ENCODE results near the gene SART3. TPM values are rescaled to one million over a fixed set of nuclear protein-coding genes. Genes with fewer than 3 reads are reported as not detected.
"Not testable (repeated sequence)": the region's sequence is repeated elsewhere in the genome, so short reads cannot be mapped to it uniquely, and the experiment has no call there.

SART3 gene
- polyA plus RNA-seq, 3 donors: 60.8 to 72.7 (median 61.6) TPM

- no peak for DNase-seq (ENCODE audit: extremely low read depth in 1 of 11, low read depth in 9 of 11, low spot score in 4 of 11)
Observed at GRCh38 chr12:108586306-108586705, 25.3 kb upstream of the SART3 start.

DNA sequence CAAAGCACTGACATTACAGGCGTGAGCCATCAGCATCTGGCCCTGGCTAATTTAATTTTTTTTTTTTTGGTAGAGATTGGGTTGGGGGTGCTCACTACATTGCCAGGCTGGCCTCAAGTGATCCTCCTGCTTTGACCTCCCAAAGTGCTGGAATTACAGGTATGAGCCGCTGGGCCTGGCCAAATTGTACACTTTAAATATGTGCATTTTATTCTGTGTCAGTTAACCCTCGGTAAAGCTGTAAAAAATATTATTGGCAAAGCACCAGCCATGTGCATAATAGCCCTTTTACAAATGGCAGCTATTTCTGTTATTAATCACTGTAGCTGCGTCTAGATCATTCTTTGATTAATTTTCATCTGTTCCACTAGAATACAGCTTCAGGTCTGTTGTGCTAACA, 24.9 kb upstream of the SART3 start:
- no peak for DNase-seq (ENCODE audit: extremely low read depth in 1 of 11, low read depth in 9 of 11, low spot score in 4 of 11)

DNA sequence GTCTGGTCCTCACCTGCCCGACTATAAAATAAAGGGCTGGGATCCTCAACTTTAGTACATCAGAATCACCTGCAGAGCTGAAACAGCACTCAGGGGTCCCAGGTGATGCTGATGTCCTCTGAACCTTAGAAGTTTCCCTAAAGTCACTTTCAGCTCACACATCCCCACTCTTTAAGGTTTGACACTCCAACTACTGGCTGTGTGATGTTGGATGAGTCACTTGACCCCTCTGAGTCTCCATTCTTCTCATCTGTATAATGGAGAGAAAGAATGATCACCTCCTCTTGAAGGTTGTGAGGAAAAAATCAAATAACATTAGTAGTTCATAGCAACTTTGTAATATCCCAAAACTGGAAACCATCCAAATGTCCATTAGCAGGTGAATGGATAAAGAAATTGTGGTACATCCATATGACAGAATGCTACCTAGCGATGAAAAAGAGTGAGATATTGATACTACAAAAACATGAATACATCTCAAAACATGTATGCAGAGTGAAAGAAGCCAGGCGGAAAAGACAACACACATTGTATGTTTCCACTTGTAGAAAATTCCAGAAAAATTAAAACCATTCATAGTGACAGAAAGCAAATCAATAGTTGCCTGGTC, 23.6 kb upstream of the SART3 start:
- no peak for DNase-seq (ENCODE audit: extremely low read depth in 1 of 11, low read depth in 9 of 11, low spot score in 4 of 11)

DNA sequence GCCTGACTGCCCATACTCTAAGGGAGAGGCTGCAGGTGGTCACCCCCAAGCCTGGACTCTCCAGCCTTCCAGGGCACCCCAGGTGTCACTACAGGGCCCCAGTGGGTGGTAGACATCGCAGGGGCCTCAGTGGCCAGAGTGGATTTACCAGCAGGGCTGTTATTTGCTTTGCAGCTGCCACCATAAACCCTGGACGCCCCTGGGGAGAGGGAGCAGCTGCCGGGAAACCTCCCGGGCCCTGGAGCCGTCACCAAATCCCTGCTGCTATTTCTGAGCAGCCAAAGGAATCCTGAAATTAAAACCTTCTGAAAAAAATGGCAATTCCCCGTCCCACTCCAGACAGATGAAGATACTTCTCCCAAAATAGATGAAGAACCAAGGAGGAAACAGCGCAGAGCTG, 23.0 kb upstream of the SART3 start:
- DNase-seq (ENCODE audit: extremely low read depth in 1 of 11, low read depth in 9 of 11, low spot score in 4 of 11): no peak

GRCh38 chr12:108582978-108583770, 22.2 kb upstream of the SART3 start:
- DNase-seq (ENCODE audit: extremely low read depth in 1 of 11, low read depth in 9 of 11, low spot score in 4 of 11): no peak

GRCh38 chr12:108582509-108582908, 21.5 kb upstream of the SART3 start:
- no peak for DNase-seq (ENCODE audit: extremely low read depth in 1 of 11, low read depth in 9 of 11, low spot score in 4 of 11)

DNA sequence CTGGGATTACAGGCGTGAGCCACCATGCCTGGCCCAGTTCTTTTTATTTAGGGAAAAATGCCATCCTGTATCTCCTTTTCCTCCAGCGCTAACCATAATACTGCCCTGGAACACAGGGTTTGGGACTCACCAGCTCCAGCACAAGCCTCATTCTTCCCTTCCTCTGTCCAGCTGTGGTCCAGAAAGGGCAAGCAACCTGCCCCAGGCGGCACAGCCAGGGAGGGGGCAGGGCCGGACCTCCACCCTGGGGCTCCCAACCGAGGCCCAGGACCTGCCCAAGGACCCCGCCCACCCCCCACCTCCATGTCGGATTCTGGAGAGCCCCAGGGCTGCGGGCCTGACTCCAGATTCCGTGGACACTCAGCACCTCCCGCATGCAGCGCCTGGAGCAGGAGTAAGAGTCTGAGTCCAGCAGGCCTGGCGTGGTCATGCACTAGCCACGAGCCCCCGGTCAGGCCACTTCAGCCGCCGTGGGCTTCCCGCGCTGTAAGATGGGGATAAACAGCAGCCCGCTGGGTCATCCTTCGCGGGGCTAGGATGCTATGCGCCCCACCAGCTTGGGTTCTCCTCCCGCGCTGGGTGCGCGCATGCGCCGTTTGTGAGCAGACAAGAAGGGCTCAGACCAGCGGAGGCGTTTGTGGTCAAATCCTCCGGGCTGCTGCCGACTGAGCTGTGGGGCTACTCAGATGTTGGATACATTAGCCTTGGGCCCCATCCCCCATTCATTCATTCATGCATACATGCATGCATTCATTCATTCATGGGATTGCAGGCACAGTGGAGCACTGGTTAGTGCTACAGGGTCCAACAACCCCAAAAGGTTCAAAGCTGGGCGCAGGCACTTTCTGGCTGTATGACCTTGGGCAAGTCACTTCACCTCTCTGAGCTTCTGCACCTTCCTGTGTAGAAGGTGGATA, 20.6 kb upstream of the SART3 start:
- DNase-seq (ENCODE audit: extremely low read depth in 1 of 11, low read depth in 9 of 11, low spot score in 4 of 11): no peak

DNA sequence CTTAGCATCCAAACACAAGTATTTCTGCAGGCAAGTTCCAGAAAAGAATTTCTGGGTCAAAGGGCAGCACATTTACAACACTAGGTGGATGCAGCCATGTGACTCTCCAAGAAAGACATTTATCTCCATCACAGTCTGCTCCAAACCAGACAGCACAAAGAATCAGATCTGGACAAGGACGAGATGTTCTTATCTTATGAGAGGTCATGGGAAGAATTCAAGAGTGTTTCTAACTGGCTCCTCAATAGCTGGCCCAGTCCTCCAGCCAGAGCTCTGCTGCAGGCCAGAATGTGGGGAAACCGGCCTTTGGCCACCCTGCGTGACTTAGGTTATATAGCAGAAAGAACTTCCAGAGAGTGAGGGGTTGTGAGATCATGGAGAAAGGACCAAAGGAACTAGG, 19.6 kb upstream of the SART3 start:
- DNase-seq (ENCODE audit: extremely low read depth in 1 of 11, low read depth in 9 of 11, low spot score in 4 of 11): no peak

GRCh38 chr12:108578813-108579212, 17.8 kb upstream of the SART3 start:
- no peak for DNase-seq (ENCODE audit: extremely low read depth in 1 of 11, low read depth in 9 of 11, low spot score in 4 of 11)

- no peak for DNase-seq (ENCODE audit: extremely low read depth in 1 of 11, low read depth in 9 of 11, low spot score in 4 of 11)
Observed at GRCh38 chr12:108578264-108578663, 17.3 kb upstream of the SART3 start.

DNA sequence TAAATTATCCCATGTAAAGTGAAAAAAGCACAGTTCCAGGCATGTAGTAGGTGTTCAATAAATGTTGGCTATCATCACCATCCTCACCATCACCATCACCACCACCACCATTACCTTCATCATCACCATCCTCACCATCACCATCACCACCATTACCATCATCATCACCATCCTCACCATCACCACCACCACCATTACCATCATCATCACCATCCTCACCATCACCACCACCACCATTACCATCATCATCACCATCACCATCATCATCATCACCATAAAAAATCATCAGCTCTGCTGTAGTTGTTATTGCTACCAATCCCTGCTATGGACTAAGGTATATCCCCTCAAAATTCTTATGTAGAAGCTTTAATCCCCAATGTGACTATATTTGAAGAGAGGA, 16.5 kb upstream of the SART3 start:
- no peak for DNase-seq (ENCODE audit: extremely low read depth in 1 of 11, low read depth in 9 of 11, low spot score in 4 of 11)

- no peak for DNase-seq (ENCODE audit: extremely low read depth in 1 of 11, low read depth in 9 of 11, low spot score in 4 of 11)
Observed at GRCh38 chr12:108576660-108577234, 15.8 kb upstream of the SART3 start.

GRCh38 chr12:108575199-108575912, 14.4 kb upstream of the SART3 start:
- no peak for DNase-seq (ENCODE audit: extremely low read depth in 1 of 11, low read depth in 9 of 11, low spot score in 4 of 11)

GRCh38 chr12:108574276-108574675, 13.3 kb upstream of the SART3 start:
- not testable (repeated sequence) for DNase-seq (ENCODE audit: extremely low read depth in 1 of 11, low read depth in 9 of 11, low spot score in 4 of 11)

DNA sequence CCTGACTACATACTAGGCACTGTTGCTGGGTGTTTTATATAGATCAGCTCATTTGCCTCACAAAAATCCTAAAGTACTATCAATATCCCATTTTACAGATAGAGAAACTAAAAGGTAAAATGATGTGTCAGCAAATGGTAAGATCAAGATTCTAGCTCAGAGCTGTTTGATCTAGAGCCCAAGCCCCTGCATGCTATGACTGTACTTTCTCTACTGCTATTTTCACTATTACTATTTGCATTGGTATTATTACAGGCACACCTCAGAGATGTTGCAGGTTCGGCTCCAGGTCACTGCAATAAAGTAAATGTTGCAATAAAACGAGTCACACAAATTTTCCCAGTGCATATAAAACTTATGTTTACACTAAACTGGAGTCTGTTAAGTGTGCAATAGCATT, 12.3 kb upstream of the SART3 start:
- no peak for DNase-seq (ENCODE audit: extremely low read depth in 1 of 11, low read depth in 9 of 11, low spot score in 4 of 11)

GRCh38 chr12:108572166-108572790, 11.3 kb upstream of the SART3 start:
- DNase-seq (ENCODE audit: extremely low read depth in 1 of 11, low read depth in 9 of 11, low spot score in 4 of 11): no peak

DNA sequence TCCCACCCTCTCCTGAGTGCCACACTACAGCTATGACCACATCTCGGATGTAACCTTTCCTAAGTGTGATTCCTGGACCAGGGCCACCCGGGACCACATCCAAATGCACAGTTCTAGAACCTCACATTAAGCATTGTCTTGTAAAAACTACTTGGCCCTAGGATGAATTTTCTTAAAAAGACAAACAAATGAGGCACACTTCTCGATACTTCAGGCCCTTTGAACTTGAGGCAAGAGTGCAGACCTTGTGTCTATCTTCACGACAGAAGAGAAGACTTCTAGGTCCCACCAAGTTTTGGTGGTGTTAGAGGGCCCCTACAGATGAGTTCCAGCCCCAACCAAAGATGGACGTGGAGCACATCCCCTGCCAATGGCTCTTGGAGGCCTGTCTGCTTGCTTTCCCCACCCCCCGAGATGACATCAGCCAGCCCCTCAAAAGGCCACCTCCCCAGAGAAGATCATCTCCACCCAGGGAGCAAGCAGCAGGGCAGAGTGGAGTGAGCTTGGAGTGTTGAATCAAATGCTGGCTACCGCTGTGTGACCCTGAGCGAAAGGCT, 10.7 kb upstream of the SART3 start:
- DNase-seq (ENCODE audit: extremely low read depth in 1 of 11, low read depth in 9 of 11, low spot score in 4 of 11): no peak

All from renal cortex interstitium (tissue), 11 donors.